ENCODE results near the gene CD44.

The CD44 gene

GRCh38 chr11:35141071-35141470, 2.1 kb downstream of the CD44 start:
- no peak for DNase-seq

- peak; percentile 31 for DNase-seq
Measured at GRCh38 chr11:35141571-35141971, 2.6 kb downstream of the CD44 start.

- peak; percentile 64 for DNase-seq
Measured at GRCh38 chr11:35142481-35143075, 3.6 kb downstream of the CD44 start.

- DNase-seq, result no peak
Measured at GRCh38 chr11:35143297-35144135, 4.5 kb downstream of the CD44 start.

GRCh38 chr11:35144136-35144741, 5.3 kb downstream of the CD44 start:
- peak; percentile 59 for DNase-seq

- DNase-seq, result no peak
Measured at GRCh38 chr11:35144806-35145205, 5.8 kb downstream of the CD44 start.

- no peak for DNase-seq
Measured at GRCh38 chr11:35145271-35145670, 6.3 kb downstream of the CD44 start.

GRCh38 chr11:35146074-35146521, 7.1 kb downstream of the CD44 start:
- peak; percentile 85 for DNase-seq

- DNase-seq, result no peak
Measured at GRCh38 chr11:35146711-35147110, 7.7 kb downstream of the CD44 start.

- no peak for DNase-seq
Measured at GRCh38 chr11:35147235-35147634, 8.3 kb downstream of the CD44 start.

GRCh38 chr11:35148163-35148837, 9.3 kb downstream of the CD44 start:
- no peak for DNase-seq

GRCh38 chr11:35150454-35150853, 11.5 kb downstream of the CD44 start:
- no peak for DNase-seq

- DNase-seq, result no peak
Measured at GRCh38 chr11:35151241-35151640, 12.3 kb downstream of the CD44 start.

GRCh38 chr11:35151683-35152280, 12.8 kb downstream of the CD44 start:
- DNase-seq, result no peak

- DNase-seq, result no peak
Measured at GRCh38 chr11:35152575-35152974, 13.6 kb downstream of the CD44 start.

GRCh38 chr11:35153280-35153679, 14.3 kb downstream of the CD44 start:
- no peak for DNase-seq

- no peak for DNase-seq
Measured at GRCh38 chr11:35154952-35155351, 16.0 kb downstream of the CD44 start.

GRCh38 chr11:35155677-35156076, 16.7 kb downstream of the CD44 start:
- no peak for DNase-seq

- DNase-seq, result no peak
Measured at GRCh38 chr11:35157814-35158700, 19.1 kb downstream of the CD44 start.

- no peak for DNase-seq
Measured at GRCh38 chr11:35158701-35159510, 19.9 kb downstream of the CD44 start.

GRCh38 chr11:35160246-35160824, 21.4 kb downstream of the CD44 start:
- DNase-seq, result no peak

Data from activated naive CD4-positive, alpha-beta T cell treated with anti-CD3 and anti-CD28 coated beads, Interleukin-2, amount 50 U/mL, for 16 hours (primary cell).